B cell (primary cell): Measurements from ENCODE around the gene EIF4A3.

Experiments
- CTCF ChIP-seq: fragments of 200-600 bp; IDR thresholded peaks from one replicate; pipeline ENCODE4 v1.8.0; 2022; ENCODE audit warnings: antibody characterized with exemption, mild to moderate bottlenecking
- EZH2 ChIP-seq: IDR thresholded peaks from 2 replicates; pipeline ENCODE4 v1.6.1; 2012; ENCODE audit warnings: borderline replicate concordance, low read depth, mild to moderate bottlenecking, moderate library complexity, low read length; ENCODE audit not compliant: insufficient read depth, poor library complexity, severe bottlenecking

- TF ChIP-seq EZH2, result no peak
- TF ChIP-seq CTCF, result no peak
These were observed 30.0 kb downstream of the EIF4A3 start for GRCh38 chr17:80116921-80117380.
